Psoas muscle (tissue), 8 donors: ENCODE data around the gene NT5DC3. TPM values are rescaled to one million over a fixed set of nuclear protein-coding genes. Genes with fewer than 3 reads are reported as not detected.

ENCODE experiments used
- ATAC-seq, 4 donors: fragments of 200-7000 bp; cut with Tn5 transposase; one replicate each; pipeline ENCODE4 v1.9.1; 2020; ENCODE audit warnings: moderate library complexity in 3 of 4, mild to moderate bottlenecking in 2 of 4
- DNase-seq, 2 donors: peaks; one replicate each; pipeline ENCODE4 v3.0.0-alpha.2; 2020
- H3K27ac ChIP-seq: fragments of 200-600 bp; one replicate; pipeline ENCODE4 v1.8.0; 2022
- H3K27me3 ChIP-seq, 3 donors: fragments of 200-600 bp in 1 of 3; one replicate each; pipeline versions ENCODE4 v1.6.1 to v1.8.0; 2013 to 2022; ENCODE audit warnings: low read length in 2 of 3, mild to moderate bottlenecking in 2 of 3, moderate library complexity in 1 of 3; ENCODE audit not compliant: insufficient read depth in 3 of 3
- H3K36me3 ChIP-seq, 2 donors: fragments of 200-600 bp in 1 of 2; one replicate each; pipeline versions ENCODE4 v1.6.1 to v1.8.0; 2013 to 2022; ENCODE audit warnings: low read depth in 1 of 2, mild to moderate bottlenecking in 1 of 2, moderate library complexity in 1 of 2; ENCODE audit not compliant: insufficient read depth in 1 of 2
- H3K4me1 ChIP-seq: fragments of 200-600 bp; one replicate; pipeline ENCODE4 v1.8.0; 2022
- H3K4me3 ChIP-seq: fragments of 200-600 bp; one replicate; pipeline ENCODE4 v1.8.0; 2022; ENCODE audit warnings: mild to moderate bottlenecking
- H3K9me3 ChIP-seq: fragments of 200-600 bp; one replicate; pipeline ENCODE4 v1.8.0; 2022
- WGBS, 3 donors: extraction: QIAGEN DNeasy Blood & Tissue Kit; methylation state at CpG; one replicate each; pipeline versions ENCODE4 v1.1.6 to v1.1.7; 2013; 5-methylcytosine and 5-hydroxymethylcytosine counted together
- intact Hi-C, 2 donors: fragments of 100-400 bp; cut with DNase I; formaldehyde crosslinking; loops; one replicate each; pipeline versions ENCODE4 v1.11.0 to v1.14.2; 2022
- polyA plus RNA-seq, 3 donors: library from polyadenylated mRNA; stranded (reverse); fragments of 200-250 nt; gene quantifications; one replicate each; pipeline ENCODE4 v1.2.3, GENCODE V29; 2013
- total RNA-seq, 4 donors: library from RNA; stranded (reverse); fragmentation: NEBNext Ultra II Directional in 2 of 4; extraction: Animal tissue kit (Norgen Biotek cat#: 25700) in 2 of 4; gene quantifications; one replicate each; pipeline versions ENCODE4 v1.2.1 to v1.2.4, GENCODE V29; 2021 to 2023
- TF ChIP-seq, protein P1 (sequence below): fragments of 200-600 bp; IDR thresholded peaks from one replicate; pipeline ENCODE4 v1.8.0; 2022; ENCODE audit warnings: antibody characterized with exemption
- donor health status: healthy with polysubstance abuse.
- donor health status: DM: no; HTN: no; CAD: no; lungs with moderate emphysema.
- donor health status: Bipolar disorder and iron deficiency.
- donor health status: healthy.
- donor health status: DM: yes; HTN: yes; CAD: no.
- donor health status: DM: no; HTN: no; CAD: no.
- donor health status: DM: no; HTN: no; CAD: no.
- donor health status: DM: yes; HTN: yes; CAD: no.

NT5DC3 gene
- total and polyA plus RNA-seq, 7 donors: 5.2 to 64.2 (median 16.2) TPM

- TF ChIP-seq, protein P1, sequence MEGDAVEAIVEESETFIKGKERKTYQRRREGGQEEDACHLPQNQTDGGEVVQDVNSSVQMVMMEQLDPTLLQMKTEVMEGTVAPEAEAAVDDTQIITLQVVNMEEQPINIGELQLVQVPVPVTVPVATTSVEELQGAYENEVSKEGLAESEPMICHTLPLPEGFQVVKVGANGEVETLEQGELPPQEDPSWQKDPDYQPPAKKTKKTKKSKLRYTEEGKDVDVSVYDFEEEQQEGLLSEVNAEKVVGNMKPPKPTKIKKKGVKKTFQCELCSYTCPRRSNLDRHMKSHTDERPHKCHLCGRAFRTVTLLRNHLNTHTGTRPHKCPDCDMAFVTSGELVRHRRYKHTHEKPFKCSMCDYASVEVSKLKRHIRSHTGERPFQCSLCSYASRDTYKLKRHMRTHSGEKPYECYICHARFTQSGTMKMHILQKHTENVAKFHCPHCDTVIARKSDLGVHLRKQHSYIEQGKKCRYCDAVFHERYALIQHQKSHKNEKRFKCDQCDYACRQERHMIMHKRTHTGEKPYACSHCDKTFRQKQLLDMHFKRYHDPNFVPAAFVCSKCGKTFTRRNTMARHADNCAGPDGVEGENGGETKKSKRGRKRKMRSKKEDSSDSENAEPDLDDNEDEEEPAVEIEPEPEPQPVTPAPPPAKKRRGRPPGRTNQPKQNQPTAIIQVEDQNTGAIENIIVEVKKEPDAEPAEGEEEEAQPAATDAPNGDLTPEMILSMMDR: no peak
- H3K27ac ChIP-seq: no peak overlapping the region
- intact Hi-C loops: no loop called here
- ATAC-seq (no peak), DNase-seq (no peak)
- no peak overlapping the region for H3K4me3 ChIP-seq
- H3K36me3 ChIP-seq: no peaks in the 10 kb centered on the region
- peaks cover 9% of the 10 kb centered on the region for H3K4me1 ChIP-seq
- H3K9me3 ChIP-seq: no peaks in the 10 kb centered on the region
- 95 to 100% (median 96%) methylated on average over 1 of the region's 1 CpG for WGBS, 3 donors
- no peaks in the 10 kb centered on the region for H3K27me3 ChIP-seq
Observed at GRCh38 chr12:103757248-103757647, 83.8 kb downstream of the NT5DC3 start.

GRCh38 chr12:103756443-103756842 lies 84.6 kb downstream of the NT5DC3 start:
- Histone ChIP-seq H3K4me3 (no peak overlapping the region), H3K27me3 (no peaks in the 10 kb centered on the region), H3K36me3 (no peaks in the 10 kb centered on the region), H3K4me1 (peaks cover 9% of the 10 kb centered on the region), H3K27ac (no peak overlapping the region), H3K9me3 (no peaks in the 10 kb centered on the region)
- 90 to 94% (median 93%) methylated on average over 5 of the region's 5 CpGs for WGBS, 3 donors
- DNase-seq (no peak), ATAC-seq (no peak)
- TF ChIP-seq, protein P1: no peak
- intact Hi-C loops: no loop called here

- no peak for ATAC-seq
Observed at GRCh38 chr12:103755425-103755824, 85.6 kb downstream of the NT5DC3 start.

GRCh38 chr12:103751600-103751999 lies 89.4 kb downstream of the NT5DC3 start:
- H3K4me3 ChIP-seq: no peak overlapping the region
- H3K4me1 ChIP-seq: no peaks in the 10 kb centered on the region
- no peaks in the 10 kb centered on the region for H3K36me3 ChIP-seq
- 30 to 35% (median 34%) methylated on average over 2 of the region's 2 CpGs for WGBS, 3 donors
- no peaks in the 10 kb centered on the region for H3K27me3 ChIP-seq
- H3K9me3 ChIP-seq: no peaks in the 10 kb centered on the region
- TF ChIP-seq, protein P1: no peak
- no peak for DNase-seq
- no peak for ATAC-seq
- H3K27ac ChIP-seq: no peak overlapping the region
- intact Hi-C loops: no loop called here

More at GRCh38 chr12:103755425-103755824, 85.6 kb downstream of the NT5DC3 start:
- Histone ChIP-seq H3K27ac (no peak overlapping the region), H3K4me1 (peaks cover 9% of the 10 kb centered on the region), H3K36me3 (no peaks in the 10 kb centered on the region), H3K9me3 (no peaks in the 10 kb centered on the region), H3K27me3 (no peaks in the 10 kb centered on the region), H3K4me3 (no peak overlapping the region)
- intact Hi-C loops: no loop called here
- no peak for DNase-seq
- TF ChIP-seq, protein P1: no peak
- WGBS, 3 donors: 63 to 73% (median 67%) methylated on average over 3 of the region's 3 CpGs

DNA sequence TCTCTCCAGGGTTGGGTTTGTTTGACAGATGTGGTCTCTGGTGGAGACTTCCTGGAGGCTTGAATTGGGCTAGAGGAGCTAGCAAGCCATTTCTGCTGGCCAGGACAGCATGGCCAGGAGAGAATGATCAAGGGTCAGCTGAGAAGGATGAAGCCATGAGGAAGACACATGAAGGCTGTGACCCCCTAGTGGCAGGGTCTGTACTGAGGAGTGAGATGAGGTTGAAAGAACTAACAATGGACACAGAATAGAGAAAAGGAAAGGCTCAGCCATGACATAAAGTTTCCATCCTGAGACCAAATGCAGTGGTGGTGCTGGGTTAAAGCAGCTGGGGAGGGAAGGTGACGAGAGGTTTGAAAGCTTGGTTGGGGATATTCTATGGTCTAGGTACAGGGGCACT lies 89.9 kb downstream of the NT5DC3 start:
- no peaks in the 10 kb centered on the region for H3K27me3 ChIP-seq
- no peak for ATAC-seq
- no peak overlapping the region for H3K4me3 ChIP-seq
- intact Hi-C loops: no loop called here
- H3K9me3 ChIP-seq: no peaks in the 10 kb centered on the region
- no peaks in the 10 kb centered on the region for H3K36me3 ChIP-seq
- H3K4me1 ChIP-seq: no peaks in the 10 kb centered on the region
- no peak overlapping the region for H3K27ac ChIP-seq
- DNase-seq: no peak
- 61 to 77% (median 68%) methylated on average over 1 of the region's 1 CpG for WGBS, 3 donors
- TF ChIP-seq, protein P1: no peak
